Measurements from ENCODE around the gene SH3RF1. TPM values are rescaled to one million over a fixed set of nuclear protein-coding genes. Genes with fewer than 3 reads are reported as not detected.
"Not testable (repeated sequence)": the region's sequence is repeated elsewhere in the genome, so short reads cannot be mapped to it uniquely, and the experiment has no call there.

SH3RF1 gene
- total and polyA plus RNA-seq, 7 experiments from 2014 or later = 0.08 to 3.8 (median 0.50) TPM; not detected in 3

GRCh38 chr4:169183581-169183980 is 87.2 kb downstream of the SH3RF1 start:
- H3K4me1 Mint-ChIP-seq = no peaks in the 10 kb centered on the region
- peaks cover 2 to 19% (median 10%) of the 10 kb centered on the region in 5 donors for H3K27me3 Mint-ChIP-seq
- no peaks in the 10 kb centered on the region for H3K27me3 ChIP-seq (ENCODE audit: control insufficient read depth in 2 of 2, insufficient read depth in 2 of 2, low read length in 2 of 2)
- intact Hi-C loops (cut with micrococcal nuclease) = no loop called here
- H3K27ac Mint-ChIP-seq = no peak overlapping the region
- no peak overlapping the region for H3K4me3 ChIP-seq (ENCODE audit: low read length)
- ATAC-seq = no peak
- H3K27ac ChIP-seq (ENCODE audit: low read depth, low read length) = no peak overlapping the region
- H3K36me3 ChIP-seq (ENCODE audit: control insufficient read depth in 2 of 3, insufficient read depth in 3 of 3, low read length in 3 of 3) = no peaks in the 10 kb centered on the region
- no peak for DNase-seq
- POLR2A ChIA-PET = no interaction called here
- H3K9me3 Mint-ChIP-seq = no peaks in the 10 kb centered on the region
- no peak overlapping the region for H3K4me3 Mint-ChIP-seq
- H3K4me1 ChIP-seq (ENCODE audit: control insufficient read depth in 2 of 2, insufficient read depth in 2 of 2, low read length in 2 of 2) = no peaks in the 10 kb centered on the region
- H3K36me3 Mint-ChIP-seq = no peaks in the 10 kb centered on the region
- H3K9me3 ChIP-seq (ENCODE audit: control insufficient read depth in 2 of 3, low read length in 3 of 3) = no peaks in the 10 kb centered on the region
- CTCF ChIA-PET = no interaction called here

GRCh38 chr4:169179609-169180521 is 90.9 kb downstream of the SH3RF1 start:
- H3K4me1 Mint-ChIP-seq = peaks cover 0 to 11% (median 0%) of the 10 kb centered on the region in 7 donors
- no peaks in the 10 kb centered on the region for H3K9me3 Mint-ChIP-seq
- ChIA-PET POLR2A (no interaction called here), CTCF (no interaction called here)
- H3K27me3 Mint-ChIP-seq = peaks cover 0 to 17% (median 4%) of the 10 kb centered on the region in 5 donors
- Histone ChIP-seq H3K36me3 (ENCODE audit: control insufficient read depth in 2 of 3, insufficient read depth in 3 of 3, low read length in 3 of 3) (no peaks in the 10 kb centered on the region), H3K4me3 (ENCODE audit: low read length) (no peak overlapping the region), H3K27ac (ENCODE audit: low read depth, low read length) (no peak overlapping the region), H3K9me3 (ENCODE audit: control insufficient read depth in 2 of 3, low read length in 3 of 3) (no peaks in the 10 kb centered on the region), H3K27me3 (ENCODE audit: control insufficient read depth in 2 of 2, insufficient read depth in 2 of 2, low read length in 2 of 2) (no peaks in the 10 kb centered on the region), H3K4me1 (ENCODE audit: control insufficient read depth in 2 of 2, insufficient read depth in 2 of 2, low read length in 2 of 2) (no peaks in the 10 kb centered on the region)
- no peak for DNase-seq
- no peak overlapping the region for H3K27ac Mint-ChIP-seq
- no peak overlapping the region for H3K4me3 Mint-ChIP-seq
- H3K36me3 Mint-ChIP-seq = no peaks in the 10 kb centered on the region
- intact Hi-C loops (cut with micrococcal nuclease) = no loop called here
- ATAC-seq = no peak

DNA sequence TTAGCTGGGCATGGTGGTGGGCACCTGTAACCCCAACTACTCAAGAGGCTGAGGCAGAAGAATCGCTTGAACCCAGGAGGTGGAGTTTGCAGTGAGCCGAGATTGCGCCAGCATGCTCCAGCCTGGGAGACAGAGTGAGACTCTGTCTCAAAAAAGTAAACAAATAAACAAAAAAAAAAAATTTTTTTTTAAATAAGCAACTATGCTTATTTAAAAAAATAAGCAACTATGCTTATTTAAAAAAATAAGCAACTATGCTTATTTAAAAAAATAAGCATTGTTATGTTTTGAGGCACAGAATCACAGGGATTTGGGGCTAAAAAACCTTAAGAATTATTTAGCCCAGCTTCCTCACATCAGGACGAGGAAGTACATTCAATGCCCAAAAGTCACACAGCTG is 92.7 kb downstream of the SH3RF1 start:
- CTCF ChIA-PET; H3K36me3 Mint-ChIP-seq; ATAC-seq; H3K4me1 ChIP-seq (ENCODE audit: control insufficient read depth in 2 of 2, insufficient read depth in 2 of 2, low read length in 2 of 2); intact Hi-C loops (cut with micrococcal nuclease); DNase-seq; H3K27ac Mint-ChIP-seq; H3K9me3 ChIP-seq (ENCODE audit: control insufficient read depth in 2 of 3, low read length in 3 of 3); H3K36me3 ChIP-seq (ENCODE audit: control insufficient read depth in 2 of 3, insufficient read depth in 3 of 3, low read length in 3 of 3); H3K9me3 Mint-ChIP-seq; POLR2A ChIA-PET; H3K4me3 ChIP-seq (ENCODE audit: low read length); H3K27me3 ChIP-seq (ENCODE audit: control insufficient read depth in 2 of 2, insufficient read depth in 2 of 2, low read length in 2 of 2); H3K27ac ChIP-seq (ENCODE audit: low read depth, low read length); H3K4me3 Mint-ChIP-seq: not testable (repeated sequence)
- H3K4me1 Mint-ChIP-seq = peaks cover 0 to 14% (median 0%) of the 10 kb centered on the region in 7 donors
- peaks cover 0 to 18% (median 0%) of the 10 kb centered on the region in 5 donors for H3K27me3 Mint-ChIP-seq

- POLR2A ChIA-PET = no interaction called here
- Mint-ChIP-seq H3K4me1 (peaks cover 0 to 14% (median 0%) of the 10 kb centered on the region in 7 donors), H3K9me3 (no peaks in the 10 kb centered on the region), H3K4me3 (no peak overlapping the region), H3K27me3 (peaks cover 0 to 13% (median 5%) of the 10 kb centered on the region in 5 donors), H3K27ac (no peak overlapping the region), H3K36me3 (no peaks in the 10 kb centered on the region)
- H3K27ac ChIP-seq (ENCODE audit: low read depth, low read length) = no peak overlapping the region
- no peaks in the 10 kb centered on the region for H3K4me1 ChIP-seq (ENCODE audit: control insufficient read depth in 2 of 2, insufficient read depth in 2 of 2, low read length in 2 of 2)
- no peaks in the 10 kb centered on the region for H3K9me3 ChIP-seq (ENCODE audit: control insufficient read depth in 2 of 3, low read length in 3 of 3)
- H3K36me3 ChIP-seq (ENCODE audit: control insufficient read depth in 2 of 3, insufficient read depth in 3 of 3, low read length in 3 of 3) = no peaks in the 10 kb centered on the region
- no peak overlapping the region for H3K4me3 ChIP-seq (ENCODE audit: low read length)
- no peak for DNase-seq
- CTCF ChIA-PET = no interaction called here
- intact Hi-C loops (cut with micrococcal nuclease) = no loop called here
- no peaks in the 10 kb centered on the region for H3K27me3 ChIP-seq (ENCODE audit: control insufficient read depth in 2 of 2, insufficient read depth in 2 of 2, low read length in 2 of 2)
- ATAC-seq = peak; percentile 36
Measured at GRCh38 chr4:169175476-169175875, 95.3 kb downstream of the SH3RF1 start.

DNA sequence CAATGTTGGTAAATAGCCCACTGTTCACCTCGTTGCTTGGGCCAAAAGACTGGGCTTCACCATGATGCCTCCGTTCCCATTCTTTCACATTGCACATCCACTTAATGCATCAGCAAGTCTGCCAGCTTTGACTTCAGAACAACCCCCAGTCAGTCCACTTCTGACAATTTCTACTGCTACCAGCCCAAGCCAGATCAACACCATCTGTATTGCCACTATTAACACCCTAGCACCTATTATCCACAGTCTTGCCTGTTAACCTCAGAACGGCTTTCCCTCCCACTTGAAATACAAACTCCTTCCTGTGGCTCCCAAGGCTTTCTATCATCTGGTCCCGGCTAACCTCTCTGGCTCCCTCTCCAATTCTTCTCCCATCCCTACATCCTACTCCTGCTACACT is 95.7 kb downstream of the SH3RF1 start:
- intact Hi-C loops (cut with micrococcal nuclease) = no loop called here
- Histone ChIP-seq H3K27ac (ENCODE audit: low read depth, low read length) (no peak overlapping the region), H3K4me1 (ENCODE audit: control insufficient read depth in 2 of 2, insufficient read depth in 2 of 2, low read length in 2 of 2) (no peaks in the 10 kb centered on the region), H3K36me3 (ENCODE audit: control insufficient read depth in 2 of 3, insufficient read depth in 3 of 3, low read length in 3 of 3) (no peaks in the 10 kb centered on the region), H3K27me3 (ENCODE audit: control insufficient read depth in 2 of 2, insufficient read depth in 2 of 2, low read length in 2 of 2) (no peaks in the 10 kb centered on the region), H3K9me3 (ENCODE audit: control insufficient read depth in 2 of 3, low read length in 3 of 3) (no peaks in the 10 kb centered on the region), H3K4me3 (ENCODE audit: low read length) (no peak overlapping the region)
- Mint-ChIP-seq H3K4me1 (peaks cover 0 to 14% (median 0%) of the 10 kb centered on the region in 7 donors), H3K27me3 (peaks cover 0 to 13% (median 6%) of the 10 kb centered on the region in 5 donors), H3K36me3 (no peaks in the 10 kb centered on the region), H3K9me3 (no peaks in the 10 kb centered on the region), H3K4me3 (no peak overlapping the region), H3K27ac (no peak overlapping the region)
- CTCF ChIA-PET = no interaction called here
- DNase-seq (no peak), ATAC-seq (no peak)
- POLR2A ChIA-PET = no interaction called here

GRCh38 chr4:169174247-169174646 is 96.5 kb downstream of the SH3RF1 start:
- ChIA-PET CTCF (no interaction called here), POLR2A (no interaction called here)
- intact Hi-C loops (cut with micrococcal nuclease) = no loop called here
- Mint-ChIP-seq H3K27ac (no peak overlapping the region), H3K27me3 (peaks cover 0 to 13% (median 6%) of the 10 kb centered on the region in 5 donors), H3K4me1 (peaks cover 0 to 14% (median 0%) of the 10 kb centered on the region in 7 donors), H3K36me3 (no peaks in the 10 kb centered on the region), H3K9me3 (no peaks in the 10 kb centered on the region), H3K4me3 (no peak overlapping the region)
- DNase-seq (no peak), ATAC-seq (no peak)
- H3K36me3 ChIP-seq (ENCODE audit: control insufficient read depth in 2 of 3, insufficient read depth in 3 of 3, low read length in 3 of 3) = no peaks in the 10 kb centered on the region
- no peak overlapping the region for H3K4me3 ChIP-seq (ENCODE audit: low read length)
- H3K27ac ChIP-seq (ENCODE audit: low read depth, low read length) = no peak overlapping the region
- H3K4me1 ChIP-seq (ENCODE audit: control insufficient read depth in 2 of 2, insufficient read depth in 2 of 2, low read length in 2 of 2) = no peaks in the 10 kb centered on the region
- no peaks in the 10 kb centered on the region for H3K9me3 ChIP-seq (ENCODE audit: control insufficient read depth in 2 of 3, low read length in 3 of 3)
- H3K27me3 ChIP-seq (ENCODE audit: control insufficient read depth in 2 of 2, insufficient read depth in 2 of 2, low read length in 2 of 2) = no peaks in the 10 kb centered on the region
